ENCODE results near the gene FAM184B. TPM values are rescaled to one million over a fixed set of nuclear protein-coding genes. Genes with fewer than 3 reads are reported as not detected.

The FAM184B gene
- total and polyA plus RNA-seq, 4 donors, result 0.05 TPM; not detected in 3

GRCh38 chr4:17635056-17635455 lies 146.4 kb downstream of the FAM184B start:
- Histone ChIP-seq H3K4me3 (ENCODE audit: low read length in 2 of 2) (no peak overlapping the region), H3K27ac (ENCODE audit: low read depth in 1 of 2, low read length in 2 of 2) (no peak overlapping the region), H3K36me3 (ENCODE audit: control insufficient read depth in 1 of 2, insufficient read depth in 2 of 2, low read length in 1 of 2) (peaks cover 0 to 5% of the 10 kb centered on the region in 2 donors), H3K4me1 (ENCODE audit: control insufficient read depth in 1 of 2, insufficient read depth in 2 of 2, low read length in 2 of 2) (no peaks in the 10 kb centered on the region), H3K9me3 (ENCODE audit: control insufficient read depth, low read length) (no peaks in the 10 kb centered on the region), H3K27me3 (ENCODE audit: control insufficient read depth in 1 of 2, insufficient read depth in 2 of 2, low read length in 1 of 2) (no peaks in the 10 kb centered on the region)
- intact Hi-C loops (cut with DNase I), result no loop called here
- whole genome bisulfite sequencing, 2 donors, result 97 to 98% methylated on average over 4 of the region's 4 CpGs
- ATAC-seq (ENCODE audit: low FRiP score) (no peak), DNase-seq (no peak)

GRCh38 chr4:17633600-17633999 lies 147.8 kb downstream of the FAM184B start:
- 93 to 95% methylated on average over 9 of the region's 9 CpGs for WGBS, 2 donors
- no peak for ATAC-seq (ENCODE audit: low FRiP score)
- Histone ChIP-seq H3K9me3 (ENCODE audit: control insufficient read depth, low read length) (no peaks in the 10 kb centered on the region), H3K27me3 (ENCODE audit: control insufficient read depth in 1 of 2, insufficient read depth in 2 of 2, low read length in 1 of 2) (no peaks in the 10 kb centered on the region), H3K4me3 (ENCODE audit: low read length in 2 of 2) (no peak overlapping the region), H3K36me3 (ENCODE audit: control insufficient read depth in 1 of 2, insufficient read depth in 2 of 2, low read length in 1 of 2) (peaks cover under 1 to 5% of the 10 kb centered on the region in 2 donors), H3K4me1 (ENCODE audit: control insufficient read depth in 1 of 2, insufficient read depth in 2 of 2, low read length in 2 of 2) (no peaks in the 10 kb centered on the region), H3K27ac (ENCODE audit: low read depth in 1 of 2, low read length in 2 of 2) (no peak overlapping the region)
- DNase-seq, result peak in 1 of 2 donors; percentile 52
- intact Hi-C loops (cut with DNase I), result no loop called here

GRCh38 chr4:17630228-17630627 lies 151.2 kb downstream of the FAM184B start:
- no peaks in the 10 kb centered on the region for H3K27me3 ChIP-seq (ENCODE audit: control insufficient read depth in 1 of 2, insufficient read depth in 2 of 2, low read length in 1 of 2)
- 82 to 83% methylated on average over 4 of the region's 4 CpGs for WGBS, 2 donors
- no peaks in the 10 kb centered on the region for H3K9me3 ChIP-seq (ENCODE audit: control insufficient read depth, low read length)
- H3K4me1 ChIP-seq (ENCODE audit: control insufficient read depth in 1 of 2, insufficient read depth in 2 of 2, low read length in 2 of 2), result no peaks in the 10 kb centered on the region
- intact Hi-C loops (cut with DNase I), result no loop called here
- H3K4me3 ChIP-seq (ENCODE audit: low read length in 2 of 2), result no peak overlapping the region
- DNase-seq (no peak), ATAC-seq (ENCODE audit: low FRiP score) (no peak)
- H3K36me3 ChIP-seq (ENCODE audit: control insufficient read depth in 1 of 2, insufficient read depth in 2 of 2, low read length in 1 of 2), result peaks cover 9 to 11% of the 10 kb centered on the region in 2 donors
- no peak overlapping the region for H3K27ac ChIP-seq (ENCODE audit: low read depth in 1 of 2, low read length in 2 of 2)

GRCh38 chr4:17624821-17625220 lies 156.6 kb downstream of the FAM184B start:
- no peaks in the 10 kb centered on the region for H3K9me3 ChIP-seq (ENCODE audit: control insufficient read depth, low read length)
- no peak overlapping the region for H3K4me3 ChIP-seq (ENCODE audit: low read length in 2 of 2)
- H3K36me3 ChIP-seq (ENCODE audit: control insufficient read depth in 1 of 2, insufficient read depth in 2 of 2, low read length in 1 of 2), result peaks cover 8 to 18% of the 10 kb centered on the region in 2 donors
- intact Hi-C loops (cut with DNase I), result no loop called here
- H3K27me3 ChIP-seq (ENCODE audit: control insufficient read depth in 1 of 2, insufficient read depth in 2 of 2, low read length in 1 of 2), result no peaks in the 10 kb centered on the region
- WGBS, 2 donors, result 75 to 80% methylated on average over 2 of the region's 2 CpGs
- no peaks in the 10 kb centered on the region for H3K4me1 ChIP-seq (ENCODE audit: control insufficient read depth in 1 of 2, insufficient read depth in 2 of 2, low read length in 2 of 2)
- no peak overlapping the region for H3K27ac ChIP-seq (ENCODE audit: low read depth in 1 of 2, low read length in 2 of 2)
- ATAC-seq (ENCODE audit: low FRiP score), result no peak
- no peak for DNase-seq

- peaks cover 11 to 20% of the 10 kb centered on the region in 2 donors for H3K36me3 ChIP-seq (ENCODE audit: control insufficient read depth in 1 of 2, insufficient read depth in 2 of 2, low read length in 1 of 2)
- no peak overlapping the region for H3K4me3 ChIP-seq (ENCODE audit: low read length in 2 of 2)
- H3K27ac ChIP-seq (ENCODE audit: low read depth in 1 of 2, low read length in 2 of 2), result no peak overlapping the region
- H3K9me3 ChIP-seq (ENCODE audit: control insufficient read depth, low read length), result no peaks in the 10 kb centered on the region
- 72 to 78% methylated on average over 7 of the region's 7 CpGs for WGBS, 2 donors
- H3K27me3 ChIP-seq (ENCODE audit: control insufficient read depth in 1 of 2, insufficient read depth in 2 of 2, low read length in 1 of 2), result no peaks in the 10 kb centered on the region
- ATAC-seq (ENCODE audit: low FRiP score), result no peak
- peak in 1 of 2 donors; percentile 50 for DNase-seq
- intact Hi-C loops (cut with DNase I), result no loop called here
- no peaks in the 10 kb centered on the region for H3K4me1 ChIP-seq (ENCODE audit: control insufficient read depth in 1 of 2, insufficient read depth in 2 of 2, low read length in 2 of 2)
These were observed 157.9 kb downstream of the FAM184B start for GRCh38 chr4:17623451-17624001.

GRCh38 chr4:17619416-17620105 lies 161.9 kb downstream of the FAM184B start:
- ATAC-seq (ENCODE audit: low FRiP score) (no peak), DNase-seq (no peak)
- Histone ChIP-seq H3K27ac (ENCODE audit: low read depth in 1 of 2, low read length in 2 of 2) (no peak overlapping the region), H3K36me3 (ENCODE audit: control insufficient read depth in 1 of 2, insufficient read depth in 2 of 2, low read length in 1 of 2) (peaks cover 3 to 8% of the 10 kb centered on the region in 2 donors), H3K4me3 (ENCODE audit: low read length in 2 of 2) (no peak overlapping the region), H3K4me1 (ENCODE audit: control insufficient read depth in 1 of 2, insufficient read depth in 2 of 2, low read length in 2 of 2) (peaks cover 0 to 5% of the 10 kb centered on the region in 2 donors), H3K9me3 (ENCODE audit: control insufficient read depth, low read length) (no peaks in the 10 kb centered on the region), H3K27me3 (ENCODE audit: control insufficient read depth in 1 of 2, insufficient read depth in 2 of 2, low read length in 1 of 2) (no peaks in the 10 kb centered on the region)
- intact Hi-C loops (cut with DNase I), result loop anchor here (5.0 to 10.0 kb wide), 2 partner anchors 42 to 405 kb away; partner anchors contain the start of genes LAP3 (in 1 of the 2) and LCORL (in 1 of the 2)
- WGBS, 2 donors, result 49 to 50% methylated on average over 7 of the region's 7 CpGs

GRCh38 chr4:17618926-17619325 lies 162.5 kb downstream of the FAM184B start:
- Histone ChIP-seq H3K4me1 (ENCODE audit: control insufficient read depth in 1 of 2, insufficient read depth in 2 of 2, low read length in 2 of 2) (peaks cover 0 to 5% of the 10 kb centered on the region in 2 donors), H3K27ac (ENCODE audit: low read depth in 1 of 2, low read length in 2 of 2) (no peak overlapping the region), H3K4me3 (ENCODE audit: low read length in 2 of 2) (no peak overlapping the region), H3K9me3 (ENCODE audit: control insufficient read depth, low read length) (no peaks in the 10 kb centered on the region), H3K36me3 (ENCODE audit: control insufficient read depth in 1 of 2, insufficient read depth in 2 of 2, low read length in 1 of 2) (peaks cover 3 to 8% of the 10 kb centered on the region in 2 donors), H3K27me3 (ENCODE audit: control insufficient read depth in 1 of 2, insufficient read depth in 2 of 2, low read length in 1 of 2) (no peaks in the 10 kb centered on the region)
- no peak for DNase-seq
- WGBS, 2 donors, result 37 to 43% methylated on average over 1 of the region's 1 CpG
- intact Hi-C loops (cut with DNase I), result loop anchor here (5.0 to 10.0 kb wide), 2 partner anchors 42 to 406 kb away; partner anchors contain the start of genes LAP3 (in 1 of the 2) and LCORL (in 1 of the 2)
- ATAC-seq (ENCODE audit: low FRiP score), result no peak

GRCh38 chr4:17616283-17616682 lies 165.1 kb downstream of the FAM184B start:
- WGBS, 2 donors, result 67 to 71% methylated on average over 5 of the region's 5 CpGs
- DNase-seq, result no peak
- intact Hi-C loops (cut with DNase I), result loop anchor here (5.0 to 10.0 kb wide), 2 partner anchors 39 to 409 kb away; partner anchors contain the start of genes LAP3 (in 1 of the 2) and LCORL (in 1 of the 2)
- no peaks in the 10 kb centered on the region for H3K27me3 ChIP-seq (ENCODE audit: control insufficient read depth in 1 of 2, insufficient read depth in 2 of 2, low read length in 1 of 2)
- H3K9me3 ChIP-seq (ENCODE audit: control insufficient read depth, low read length), result no peaks in the 10 kb centered on the region
- no peak for ATAC-seq (ENCODE audit: low FRiP score)
- H3K4me3 ChIP-seq (ENCODE audit: low read length in 2 of 2), result no peak overlapping the region
- peaks cover 0 to 5% of the 10 kb centered on the region in 2 donors for H3K4me1 ChIP-seq (ENCODE audit: control insufficient read depth in 1 of 2, insufficient read depth in 2 of 2, low read length in 2 of 2)
- no peak overlapping the region for H3K27ac ChIP-seq (ENCODE audit: low read depth in 1 of 2, low read length in 2 of 2)
- H3K36me3 ChIP-seq (ENCODE audit: control insufficient read depth in 1 of 2, insufficient read depth in 2 of 2, low read length in 1 of 2), result peaks cover 2 to 3% of the 10 kb centered on the region in 2 donors
